ENCODE results near the gene NME9.

GRCh38 chr3:138340511-138340910, 10.9 kb upstream of the NME9 start:
- no peak for TF ChIP-seq POLR2A (IDR thresholded peaks at IDR 0.05; ENCODE audit: low read depth, low read length)
- no peak for TF ChIP-seq POLR2AphosphoS5 (IDR thresholded peaks at IDR 0.05; ENCODE audit: low read depth, low read length)
- TF ChIP-seq TAF1 (IDR thresholded peaks at IDR 0.05; ENCODE audit: low read depth, low read length): no peak
- no peak for TF ChIP-seq PAX5 (IDR thresholded peaks at IDR 0.05; ENCODE audit: insufficient read depth, low read length, severe bottlenecking)
- TF ChIP-seq SPI1 (IDR thresholded peaks at IDR 0.05; ENCODE audit: low read depth, low read length): no peak
- TF ChIP-seq POU2F2 (IDR thresholded peaks at IDR 0.05; ENCODE audit: low read depth, low read length): no peak
